Esophagus muscularis mucosa (tissue), 4 donors: ENCODE results near the gene NT5C1A. TPM values are rescaled to one million over a fixed set of nuclear protein-coding genes. Genes with fewer than 3 reads are reported as not detected.
A peak's percentile ranks its signal among the peaks of the same experiment; 100 is the strongest.

Source experiments
- DNase-seq: peaks from one replicate; pipeline ENCODE4 v3.0.0-alpha.2; 2017; ENCODE audit errors: extremely low spot score
- H3K27ac ChIP-seq, 4 donors: fragments of 200-600 bp; sonication (generic); replicated peaks in 1 of 4; 1 replicate in 3 of 4; 2 replicates in 1 of 4; pipeline ENCODE4 v1.5.1; 2016 to 2019; ENCODE audit warnings: mild to moderate bottlenecking in 1 of 4
- H3K27me3 ChIP-seq, 4 donors: fragments of 200-600 bp; sonication (generic); one replicate each; pipeline versions ENCODE4 v1.5.1 to v1.6.0; 2016 to 2019
- H3K36me3 ChIP-seq, 4 donors: fragments of 200-600 bp; sonication (generic); one replicate each; pipeline ENCODE4 v1.5.1; 2016 to 2019
- H3K4me1 ChIP-seq, 4 donors: fragments of 200-600 bp; sonication (generic); one replicate each; pipeline ENCODE4 v1.5.1; 2016 to 2019
- H3K4me3 ChIP-seq, 4 donors: fragments of 200-600 bp; sonication (generic); 1 replicate in 2 of 4; 2 replicates in 2 of 4; pipeline ENCODE4 v1.5.1; 2016 to 2019; ENCODE audit warnings: mild to moderate bottlenecking in 4 of 4, moderate library complexity in 1 of 4
- H3K9me3 ChIP-seq, 4 donors: fragments of 200-600 bp; sonication (generic); 1 replicate in 3 of 4; 2 replicates in 1 of 4; pipeline ENCODE4 v1.5.1; 2016 to 2019
- CTCF ChIP-seq, 3 experiments: fragments of 200-600 bp in 2 of 3; fragments of 450-650 bp in 1 of 3; sonication (generic) in 2 of 3; IDR thresholded peaks; one replicate each; pipeline ENCODE4 v1.5.1; 2017 to 2019; ENCODE audit warnings: antibody characterized with exemption in 3 of 3, mild to moderate bottlenecking in 2 of 3, moderate library complexity in 1 of 3
- EP300 ChIP-seq: sonication (generic); formaldehyde crosslinking; IDR thresholded peaks from one replicate; pipeline ENCODE4 v1.6.1; 2017; ENCODE audit warnings: antibody characterized with exemption
- POLR2A ChIP-seq: fragments of 450-650 bp; IDR thresholded peaks from one replicate; pipeline ENCODE4 v1.6.1; 2017; ENCODE audit warnings: antibody characterized with exemption, moderate library complexity, mild to moderate bottlenecking, low read depth
- POLR2AphosphoS5 ChIP-seq, 2 donors: sonication (generic); formaldehyde crosslinking; IDR thresholded peaks; one replicate each; pipeline ENCODE4 v1.6.1; 2017; ENCODE audit warnings: antibody characterized with exemption in 2 of 2
- WGBS: methylation state at CpG from one replicate; pipeline ENCODE4 v1.1.5; 2018; 5-methylcytosine and 5-hydroxymethylcytosine counted together
- intact Hi-C: fragments of 100-400 bp; cut with DNase I; formaldehyde crosslinking; loops from one replicate; pipeline ENCODE4 v1.15.1; 2023
- total RNA-seq, 4 donors: library from RNA; depleted of rRNA; stranded (reverse); fragments of >200 nt; gene quantifications; one replicate each; pipeline versions ENCODE4 v1.1.0 to v1.2.1, GENCODE V29; 2016

The NT5C1A gene
- total RNA-seq, 4 donors from 2014 or later = 0.26 TPM; not detected in 3

- Histone ChIP-seq H3K4me3 (no peak overlapping the region), H3K27me3 (peaks cover 0 to 11% (median 0%) of the 10 kb centered on the region in 4 donors), H3K4me1 (peaks cover 0 to 3% (median 0%) of the 10 kb centered on the region in 4 donors), H3K9me3 (no peaks in the 10 kb centered on the region), H3K36me3 (no peaks in the 10 kb centered on the region), H3K27ac (no peak overlapping the region)
- DNase-seq = no peak
- TF ChIP-seq EP300 (no peak), CTCF (IDR thresholded peaks at IDR 0.05) (no peak), POLR2AphosphoS5 (IDR thresholded peaks at IDR 0.05) (no peak), POLR2A (no peak)
- 72% methylated on average over 5 of the region's 5 CpGs for WGBS
- intact Hi-C loops = no loop called here
Observed at GRCh38 chr1:39659538-39659937, 12.4 kb downstream of the NT5C1A start.

GRCh38 chr1:39659110-39659509 lies 12.8 kb downstream of the NT5C1A start:
- TF ChIP-seq POLR2AphosphoS5 (IDR thresholded peaks at IDR 0.05) (no peak), POLR2A (no peak)
- Histone ChIP-seq H3K27me3 (peaks cover 0 to 14% (median 0%) of the 10 kb centered on the region in 4 donors), H3K9me3 (no peaks in the 10 kb centered on the region), H3K4me3 (no peak overlapping the region), H3K27ac (no peak overlapping the region), H3K36me3 (no peaks in the 10 kb centered on the region), H3K4me1 (peaks cover 0 to 5% (median 0%) of the 10 kb centered on the region in 4 donors)
- no peak for DNase-seq
- 99% methylated on average over 7 of the region's 12 CpGs for WGBS
- intact Hi-C loops = no loop called here

- Histone ChIP-seq H3K9me3 (no peaks in the 10 kb centered on the region), H3K36me3 (no peaks in the 10 kb centered on the region), H3K27ac (no peak overlapping the region), H3K4me1 (peaks cover 0 to 16% (median 8%) of the 10 kb centered on the region in 4 donors), H3K4me3 (no peak overlapping the region), H3K27me3 (peaks cover 0 to 14% (median 0%) of the 10 kb centered on the region in 4 donors)
- TF ChIP-seq CTCF (IDR thresholded peaks at IDR 0.05) (peak; percentile 45 to 67 (median 51)), POLR2AphosphoS5 (IDR thresholded peaks at IDR 0.05) (no peak)
- no peak for DNase-seq
- intact Hi-C loops = no loop called here
- 37% methylated on average over 6 of the region's 6 CpGs for WGBS
Observed at GRCh38 chr1:39657923-39658485, 13.9 kb downstream of the NT5C1A start.

GRCh38 chr1:39657402-39657801 lies 14.5 kb downstream of the NT5C1A start:
- Histone ChIP-seq H3K9me3 (no peaks in the 10 kb centered on the region), H3K27ac (no peak overlapping the region), H3K27me3 (peaks cover 0 to 14% (median 0%) of the 10 kb centered on the region in 4 donors), H3K36me3 (no peaks in the 10 kb centered on the region), H3K4me3 (no peak overlapping the region), H3K4me1 (peaks cover 0 to 16% (median 9%) of the 10 kb centered on the region in 4 donors)
- DNase-seq = no peak
- TF ChIP-seq POLR2A (no peak), POLR2AphosphoS5 (IDR thresholded peaks at IDR 0.05) (no peak), CTCF (IDR thresholded peaks at IDR 0.05) (no peak), EP300 (no peak)
- 100% methylated on average over 2 of the region's 3 CpGs for WGBS
- intact Hi-C loops = no loop called here

GRCh38 chr1:39656391-39656790 lies 15.5 kb downstream of the NT5C1A start:
- peaks cover 3 to 16% (median 9%) of the 10 kb centered on the region in 4 donors for H3K4me1 ChIP-seq
- intact Hi-C loops = no loop called here
- no peak for TF ChIP-seq CTCF (IDR thresholded peaks at IDR 0.05)
- TF ChIP-seq POLR2AphosphoS5 (IDR thresholded peaks at IDR 0.05) = no peak
- no peak for TF ChIP-seq POLR2A
- TF ChIP-seq EP300 = no peak
- WGBS = 90% methylated on average over 2 of the region's 2 CpGs
- no peaks in the 10 kb centered on the region for H3K9me3 ChIP-seq
- DNase-seq = no peak
- no peak overlapping the region for H3K4me3 ChIP-seq
- H3K27me3 ChIP-seq = peaks cover 0 to 14% (median 0%) of the 10 kb centered on the region in 4 donors
- no peak overlapping the region for H3K27ac ChIP-seq
- H3K36me3 ChIP-seq = no peaks in the 10 kb centered on the region
